NOMO-1 treated with DMSO at 0.1 percent for 48 hours (cell line): ENCODE results near the gene ZNF436.
"Not testable (repeated sequence)": the region's sequence is repeated elsewhere in the genome, so short reads cannot be mapped to it uniquely, and the experiment has no call there.

Source experiments
- DNase-seq: peaks from one replicate; lab custom pipeline; 2025; ENCODE audit not compliant: unreplicated experiment; lab: John Stamatoyannopoulos, UW

ZNF436 gene

DNA sequence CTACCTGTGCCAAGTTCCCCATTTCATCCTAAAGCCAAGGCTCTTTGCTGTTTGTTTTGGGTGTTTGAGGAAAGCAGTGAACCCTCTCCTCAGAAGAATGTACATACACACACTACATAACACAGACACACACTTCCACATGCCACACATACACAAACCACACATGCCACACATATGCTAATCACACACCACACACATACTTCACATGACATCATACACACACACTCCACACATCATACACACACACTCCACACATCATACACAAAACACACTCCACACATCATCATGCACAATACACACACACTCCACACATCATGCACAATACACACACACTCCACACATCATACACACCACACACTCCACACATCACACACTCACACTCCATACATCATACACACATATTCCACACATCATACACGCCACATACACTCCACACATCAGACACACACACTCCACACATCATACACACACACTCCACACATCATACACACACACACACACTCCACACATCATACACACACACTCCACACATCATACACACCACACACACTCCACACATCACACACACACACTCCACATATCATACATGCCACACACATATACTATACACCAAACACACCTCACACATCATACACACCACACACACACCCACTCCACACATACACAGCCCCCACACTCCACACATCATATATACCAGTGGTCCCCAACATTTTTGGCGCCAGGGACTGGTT, 22.7 kb upstream of the ZNF436 start:
- DNase-seq, result no peak

DNA sequence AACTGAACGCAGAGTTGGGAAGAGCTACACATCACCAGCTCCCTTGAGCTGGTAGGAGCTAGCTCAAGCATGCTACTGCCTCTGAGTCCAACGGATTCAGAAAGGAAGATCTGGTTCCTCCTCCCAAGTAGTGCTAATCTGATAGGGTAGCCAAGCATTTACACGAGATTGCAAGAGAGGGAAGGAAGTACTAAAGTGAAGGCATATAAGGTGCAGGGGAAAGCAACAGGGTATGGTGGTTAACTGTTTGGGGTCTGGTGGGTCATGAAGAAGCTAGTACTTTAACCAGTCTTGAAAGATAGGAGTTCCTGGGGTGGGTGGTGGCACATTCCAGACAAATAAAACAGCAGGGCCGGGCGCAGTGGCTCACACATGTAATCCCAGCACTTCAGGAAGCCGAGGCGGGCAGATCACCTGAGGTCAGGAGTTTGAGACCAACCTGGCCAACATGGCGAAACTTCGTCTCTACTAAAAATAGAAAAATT, 20.2 kb upstream of the ZNF436 start:
- peak; percentile 30 for DNase-seq

DNA sequence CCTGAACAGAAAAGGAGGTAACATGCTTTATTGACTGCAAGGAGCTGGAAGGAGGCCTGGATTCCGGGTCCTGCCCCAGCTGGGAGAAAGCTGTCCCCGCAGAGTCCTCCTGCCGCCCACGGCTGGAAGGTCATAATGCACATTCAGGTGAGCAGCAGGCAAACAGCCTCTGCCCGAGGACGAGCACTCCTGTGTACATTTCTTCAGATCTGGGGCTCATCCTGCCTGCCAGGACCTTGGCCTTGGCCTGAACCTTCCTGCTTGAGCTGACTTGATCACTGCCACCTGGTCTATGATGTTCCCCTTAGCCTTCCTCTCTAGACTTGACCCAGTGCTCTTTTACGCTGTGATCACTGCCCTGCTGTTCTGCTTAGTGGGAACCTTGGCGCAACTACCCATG, 17.9 kb upstream of the ZNF436 start:
- DNase-seq, result no peak

DNA sequence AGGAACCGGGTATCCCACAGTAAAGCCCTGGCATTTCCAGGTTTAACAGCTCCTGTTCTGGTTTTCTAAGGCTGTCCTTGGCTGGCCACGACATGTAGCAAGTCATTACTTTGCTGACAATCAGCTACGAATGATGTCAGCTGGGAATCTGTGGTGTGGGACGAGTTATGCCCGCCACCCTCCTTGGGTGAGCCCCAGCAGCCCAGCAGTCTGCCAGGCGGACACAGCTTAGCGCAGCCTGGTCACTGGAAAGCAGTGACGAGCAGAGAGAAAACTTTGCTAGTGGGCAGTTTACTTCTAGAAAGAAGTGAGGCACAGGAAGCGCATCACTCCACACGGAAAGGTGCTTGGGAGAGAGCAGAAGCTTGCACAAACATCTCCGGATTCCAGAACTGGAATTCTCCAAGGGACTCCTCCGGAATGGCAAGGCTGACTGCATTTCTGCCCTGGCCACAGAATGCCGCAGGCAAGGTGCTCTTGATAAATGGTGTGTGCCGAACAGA, 15.5 kb upstream of the ZNF436 start:
- DNase-seq, result no peak

DNA sequence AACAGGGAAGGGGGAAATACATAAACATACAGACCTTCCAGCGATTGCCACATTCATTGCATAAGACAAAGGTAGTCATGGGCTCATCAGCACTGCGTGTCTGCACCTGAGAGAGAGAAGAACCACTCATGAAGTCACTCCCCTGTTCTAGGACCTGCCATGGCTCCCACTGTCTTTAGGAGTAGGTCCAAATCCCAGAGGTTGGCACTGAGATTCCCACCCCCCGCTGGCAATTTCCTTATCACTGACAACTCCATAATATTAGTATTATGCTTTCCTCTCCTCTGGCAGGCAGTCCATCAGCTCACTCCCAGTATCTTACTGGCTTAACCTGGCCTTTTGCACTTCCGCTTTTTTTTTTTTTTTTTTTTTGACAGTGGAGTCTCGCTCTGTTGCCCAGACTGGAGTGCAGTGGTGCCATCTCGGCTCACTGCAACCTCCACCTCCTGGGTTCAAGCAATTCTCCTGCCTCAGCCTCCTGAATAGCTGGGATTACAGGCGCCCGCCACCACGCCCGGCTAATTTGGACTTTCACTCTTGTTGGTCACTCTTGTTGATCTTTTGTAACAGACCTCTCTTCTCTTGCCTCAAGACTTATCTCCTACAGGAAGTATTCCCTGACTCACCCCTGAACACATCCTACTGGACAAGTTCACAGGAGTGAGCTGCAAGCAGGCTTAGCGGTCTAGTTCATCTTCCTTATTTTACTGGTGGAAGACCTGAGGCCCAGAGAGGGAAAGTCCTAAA, 14.8 kb upstream of the ZNF436 start:
- DNase-seq, result no peak

DNA sequence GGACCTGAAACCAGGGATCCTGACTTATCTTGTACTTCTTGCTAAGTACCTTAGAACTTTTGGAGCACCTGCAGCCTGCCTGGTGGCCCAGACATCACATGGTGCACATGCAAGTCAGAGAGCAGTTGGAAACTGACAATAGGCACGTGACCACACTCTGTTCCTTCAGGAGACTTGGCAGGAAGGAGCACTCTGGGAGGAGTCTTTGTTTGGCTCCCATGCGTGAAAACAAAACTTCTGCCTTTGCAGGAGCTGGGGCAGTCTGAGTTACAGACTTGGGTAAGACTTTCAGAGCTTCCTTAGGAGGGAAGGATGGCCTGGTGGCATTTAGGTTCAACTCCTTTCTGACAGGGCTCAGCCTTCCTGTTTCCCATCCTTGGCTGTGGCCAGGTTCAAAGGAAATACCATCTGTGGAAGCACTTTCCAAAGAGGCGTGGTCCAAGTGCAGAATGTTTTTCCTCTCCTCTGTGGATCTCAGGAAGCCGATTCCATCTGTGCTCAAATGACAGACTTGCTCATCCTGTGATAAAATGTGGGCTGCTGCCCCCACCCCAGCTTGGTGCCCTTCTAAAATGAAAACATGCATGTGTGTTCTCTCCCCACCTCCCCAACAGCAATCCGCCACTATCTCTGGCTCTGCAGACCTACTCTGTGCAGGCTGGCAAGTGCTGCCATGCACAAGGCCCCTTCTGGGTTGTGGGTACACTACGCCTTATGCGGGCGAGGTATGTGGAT, 14.1 kb upstream of the ZNF436 start:
- DNase-seq, result no peak

DNA sequence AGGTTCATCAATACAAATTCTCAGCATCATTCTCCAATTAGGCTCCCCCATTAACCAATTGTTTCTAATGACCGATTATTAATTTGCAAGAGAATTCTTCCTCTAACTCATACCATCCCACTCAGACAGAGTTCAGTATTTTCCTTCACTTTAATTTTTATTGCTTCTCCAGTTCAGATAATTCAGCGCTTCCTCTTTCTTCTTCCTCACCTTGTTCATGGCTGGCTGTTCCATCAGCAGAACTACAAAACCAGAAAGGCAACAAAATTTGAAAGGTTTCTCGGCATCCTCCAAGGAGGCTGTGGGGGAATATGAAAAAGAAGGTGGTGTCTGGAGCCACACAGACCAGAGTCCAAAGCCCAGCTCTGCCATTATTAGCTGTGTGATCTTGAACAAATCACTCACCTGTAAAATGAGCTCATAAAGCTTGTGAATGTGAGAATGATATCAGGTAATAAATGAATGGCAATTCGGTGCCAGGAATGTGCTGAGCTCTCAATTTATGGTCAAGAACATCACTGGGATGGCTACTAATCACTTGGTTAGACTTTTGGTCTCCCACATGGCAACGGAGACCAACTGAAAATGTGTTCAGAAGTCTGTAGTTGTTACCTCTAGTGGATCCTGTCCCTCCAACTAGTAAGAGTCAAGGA, 11.7 kb upstream of the ZNF436 start:
- peak; percentile 70 for DNase-seq

DNA sequence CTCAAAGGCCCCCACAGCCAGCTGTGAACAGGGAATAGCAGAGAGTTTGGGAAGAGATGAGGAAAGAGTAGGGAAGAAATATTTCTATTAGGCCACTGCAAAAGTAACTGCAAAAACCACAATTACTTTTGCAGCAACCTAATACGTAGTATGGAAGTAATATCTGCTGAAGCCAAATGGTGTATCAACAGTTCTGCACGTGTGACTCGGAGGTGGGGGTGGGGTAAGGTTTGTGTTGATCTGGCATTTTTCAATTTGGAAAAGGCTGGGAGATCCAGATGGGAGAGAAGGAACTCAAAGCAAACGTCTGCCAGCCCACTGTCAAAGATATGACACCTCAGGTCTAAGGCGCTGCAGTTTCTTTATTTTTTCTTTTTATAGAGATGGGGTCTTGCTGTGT, 11.1 kb upstream of the ZNF436 start:
- DNase-seq, result no peak

DNA sequence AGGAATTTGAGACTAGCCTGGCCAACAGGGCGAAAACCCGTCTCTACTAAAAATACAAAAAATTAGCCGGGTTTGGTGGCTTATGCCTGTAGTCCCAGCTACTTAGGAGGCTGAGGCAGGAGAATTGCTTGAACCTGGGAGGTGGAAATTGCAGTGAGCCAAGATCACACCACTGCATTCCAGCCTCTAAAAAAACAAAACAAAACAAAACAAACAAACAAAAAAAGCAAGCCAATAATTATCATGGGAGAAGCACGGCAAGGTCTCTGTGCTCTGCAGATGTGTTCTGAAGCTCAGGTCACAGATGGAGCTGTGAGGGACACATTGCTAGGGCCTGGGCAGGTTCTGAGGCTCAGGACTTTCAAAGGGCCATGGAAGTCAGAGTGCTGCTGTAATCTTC, 10.6 kb upstream of the ZNF436 start:
- DNase-seq, result not testable (repeated sequence)

DNA sequence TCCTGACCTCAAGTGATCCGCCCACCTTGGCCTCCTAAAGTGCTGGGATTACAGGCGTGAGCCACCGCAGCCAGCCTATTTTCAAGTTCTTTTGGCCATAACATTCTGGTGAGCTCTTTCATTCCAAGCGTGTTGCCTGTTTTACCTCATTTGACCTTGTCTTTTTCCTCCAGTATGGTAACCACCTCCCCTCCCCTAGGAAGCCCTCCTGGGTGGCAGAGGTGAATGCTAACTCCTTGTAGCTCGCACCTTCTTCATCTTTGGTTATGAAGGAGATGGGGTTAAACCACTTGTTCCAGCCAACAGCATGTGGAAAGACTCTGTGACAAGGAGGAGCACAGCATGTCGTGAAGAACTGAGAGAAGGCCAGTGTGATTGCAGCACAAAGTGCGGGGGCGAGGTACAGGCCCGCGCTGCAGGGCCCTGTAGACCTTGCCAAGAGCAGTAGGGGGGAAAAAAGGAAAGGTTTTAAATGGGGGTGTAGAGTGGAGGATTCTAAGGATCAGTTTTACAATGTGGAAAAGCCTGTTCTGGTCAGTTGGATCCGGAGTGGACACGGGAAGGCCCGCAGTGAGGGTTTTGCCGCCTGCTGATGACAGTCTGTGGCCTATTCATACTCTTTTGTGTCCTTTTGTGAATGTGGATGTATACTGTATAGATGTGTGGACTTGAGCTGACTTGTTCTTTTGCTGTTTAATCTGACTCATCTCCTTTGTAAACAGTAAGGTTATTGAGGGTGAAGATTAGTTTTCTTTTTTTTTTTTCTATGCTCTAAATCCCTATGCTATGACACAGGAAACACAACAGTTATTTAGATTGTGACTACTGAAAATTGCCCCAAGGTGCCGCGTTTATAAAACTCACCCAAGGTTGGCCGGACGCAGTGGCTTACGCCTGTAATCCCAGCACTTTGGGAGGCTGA, 7.5 kb upstream of the ZNF436 start:
- no peak for DNase-seq

DNA sequence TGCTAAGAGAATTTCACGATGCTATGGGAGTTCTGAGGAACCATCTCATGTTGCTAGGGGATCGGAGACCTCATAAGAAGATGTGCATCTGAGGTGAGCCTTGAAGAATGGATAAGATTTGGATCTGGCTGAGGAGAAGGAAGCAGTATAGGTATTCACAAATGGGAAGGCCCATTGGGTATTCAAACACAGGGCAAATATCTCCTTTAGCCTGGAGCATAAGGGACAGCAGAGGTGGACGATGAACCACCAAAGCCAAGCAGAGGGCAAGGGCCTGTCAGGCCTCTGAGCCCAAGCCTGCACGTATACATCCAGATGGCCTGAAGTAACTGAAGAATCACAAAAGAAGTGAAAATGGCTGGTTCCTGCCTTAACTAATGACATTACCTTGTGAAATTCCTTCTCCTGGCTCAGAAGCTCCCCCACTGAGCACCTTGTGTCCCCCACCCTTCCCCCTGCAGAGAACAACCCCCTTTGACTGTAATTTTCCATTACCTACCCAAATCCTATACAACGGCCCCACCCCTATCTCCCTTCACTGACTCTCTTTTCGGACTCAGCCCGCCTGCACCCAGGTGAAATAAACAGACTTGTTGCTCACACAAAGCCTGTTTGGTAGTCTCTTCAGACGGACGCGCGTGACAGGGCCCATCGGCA, 4.6 kb upstream of the ZNF436 start:
- DNase-seq, result not testable (repeated sequence)

DNA sequence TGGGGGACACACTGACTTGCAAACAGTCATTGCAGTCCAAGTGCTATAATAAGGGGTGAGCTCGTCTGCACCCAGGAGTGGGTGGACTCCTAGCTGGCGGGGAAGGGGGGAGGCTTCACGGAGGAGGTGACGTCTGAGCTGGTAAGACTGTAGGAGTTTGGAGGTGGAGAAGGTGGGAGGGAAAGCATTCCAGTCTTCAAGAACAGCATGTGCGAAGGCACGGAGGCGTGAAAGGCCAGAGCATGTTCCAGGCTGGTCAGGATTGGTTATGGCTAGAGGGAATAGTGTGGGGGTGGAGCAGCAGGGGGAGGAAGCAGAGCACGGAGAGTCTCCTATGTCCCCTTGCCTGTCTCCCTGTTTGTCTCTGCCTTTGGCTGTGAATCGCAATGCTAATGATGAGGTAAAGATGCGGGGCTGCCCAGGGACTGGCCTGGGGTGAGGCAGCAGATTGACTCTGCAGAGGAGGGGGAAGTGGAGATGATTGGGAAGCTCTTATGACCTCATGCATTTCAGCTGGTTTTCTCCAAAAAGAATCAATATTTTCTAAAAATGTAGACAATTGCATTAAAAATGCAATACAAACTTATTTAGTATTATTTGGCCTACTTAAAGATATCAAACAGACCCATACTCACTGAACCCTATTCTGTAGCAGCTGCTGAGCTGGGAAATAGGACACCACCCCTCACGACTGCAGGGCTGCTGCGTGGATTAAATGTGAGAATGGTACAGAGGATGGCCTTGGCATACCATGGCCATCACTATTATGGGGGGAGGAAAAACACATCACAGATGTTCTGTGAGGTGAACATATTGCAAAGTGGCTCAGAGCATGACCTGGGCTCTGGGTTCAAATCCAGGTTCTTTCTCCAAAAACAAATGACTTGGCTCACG, 2.6 kb upstream of the ZNF436 start:
- no peak for DNase-seq

DNA sequence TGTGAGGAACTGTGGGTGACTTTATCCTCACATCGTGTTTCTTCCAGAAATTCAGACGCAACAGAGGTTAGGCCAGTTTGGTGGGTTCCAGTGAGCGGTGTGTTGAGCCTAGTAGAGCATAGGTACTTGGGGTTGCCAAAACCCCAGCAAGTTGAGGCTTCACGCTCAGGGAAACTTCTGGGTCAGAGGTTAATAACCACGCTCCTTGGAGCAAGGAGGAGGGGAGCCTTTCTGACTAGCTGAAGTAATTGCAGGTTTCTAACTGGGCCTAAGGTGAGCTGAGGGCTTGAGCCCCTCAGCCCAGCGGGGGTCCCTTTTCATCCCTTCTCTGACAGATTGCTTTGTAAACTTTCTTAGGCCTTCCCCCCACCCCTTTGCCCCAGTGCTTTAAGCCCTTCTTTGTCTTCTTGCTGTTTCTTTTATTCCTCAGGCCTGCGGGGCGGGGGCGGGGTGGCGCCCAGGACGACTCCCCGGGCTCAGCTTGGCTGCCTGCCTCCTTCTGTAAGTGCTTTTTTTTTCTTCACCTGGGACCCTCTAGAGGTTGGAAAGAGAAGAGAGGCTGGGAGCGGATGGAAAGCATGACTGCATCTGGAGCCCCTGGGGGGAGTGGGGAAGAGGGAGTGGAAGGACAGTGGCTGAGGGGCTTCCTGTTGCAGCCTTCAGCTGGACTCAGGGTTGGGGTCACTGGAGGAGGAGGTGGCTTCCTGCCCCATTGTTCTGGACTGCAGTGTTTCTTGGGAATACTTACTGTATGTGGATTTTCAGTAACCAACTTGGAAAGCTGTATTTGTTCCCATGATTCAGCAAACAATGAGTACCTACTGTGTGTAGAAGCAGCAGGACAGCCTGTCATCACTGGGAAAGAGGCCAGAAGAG, 1.3 kb upstream of the ZNF436 start:
- DNase-seq, result no peak

DNA sequence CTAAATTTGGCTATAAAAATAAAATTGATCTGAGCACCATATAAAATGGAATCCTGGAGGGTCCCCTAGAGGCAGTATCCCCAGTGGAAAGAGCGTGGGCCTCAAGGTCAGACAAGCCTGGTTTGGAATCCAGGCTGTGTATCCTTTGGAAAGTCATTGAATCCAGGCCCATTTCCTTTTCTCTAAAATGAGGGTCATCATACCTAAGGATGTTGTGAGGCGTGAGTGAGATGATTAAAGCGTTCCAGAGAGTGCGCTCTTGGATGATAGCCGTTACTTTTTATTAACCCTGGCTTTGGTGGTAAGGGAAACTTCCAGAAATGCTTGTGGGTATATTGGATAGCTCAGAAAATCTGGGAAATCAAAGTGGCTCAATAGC, 683 bp upstream of the ZNF436 start:
- no peak for DNase-seq

DNA sequence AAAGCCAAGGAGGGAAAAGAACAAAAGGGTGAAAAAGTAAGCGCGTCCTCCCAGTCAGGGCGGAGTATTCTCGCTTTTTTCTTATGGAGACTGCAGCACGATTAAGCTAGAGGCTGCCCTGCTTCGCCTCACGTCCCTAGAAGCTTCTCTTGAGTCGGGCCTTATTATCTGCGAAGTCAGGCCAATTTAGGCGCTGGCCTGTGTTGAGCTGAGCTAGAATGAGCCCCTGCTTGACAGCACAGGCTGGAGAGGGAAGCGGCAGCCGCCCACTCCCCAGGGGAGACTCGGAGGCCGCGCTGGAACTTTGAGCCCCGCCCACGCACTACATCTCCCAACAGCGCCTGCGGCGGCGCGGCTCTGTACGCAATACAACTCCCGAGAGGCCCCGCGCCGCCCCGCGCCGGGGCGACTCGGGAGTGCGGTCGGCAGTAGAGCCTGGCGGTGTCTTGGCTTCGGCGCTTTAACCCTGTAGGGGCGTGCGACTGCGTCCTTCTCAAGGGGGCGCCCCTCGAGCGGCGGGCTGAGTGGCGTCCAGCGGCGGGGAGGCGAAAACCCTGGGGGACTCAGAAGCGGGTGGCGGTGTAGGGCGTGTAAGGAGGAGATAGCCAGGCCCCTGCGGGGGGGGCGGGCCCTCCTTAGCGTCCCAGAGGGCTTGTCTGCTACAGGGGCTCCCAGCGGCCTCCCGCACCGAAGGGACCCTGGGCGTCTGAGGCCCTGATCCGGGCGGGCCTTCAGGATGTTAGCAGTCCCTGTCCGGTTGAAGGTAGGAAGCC, 888 bp downstream of the ZNF436 start:
- DNase-seq, result peak; percentile 88

DNA sequence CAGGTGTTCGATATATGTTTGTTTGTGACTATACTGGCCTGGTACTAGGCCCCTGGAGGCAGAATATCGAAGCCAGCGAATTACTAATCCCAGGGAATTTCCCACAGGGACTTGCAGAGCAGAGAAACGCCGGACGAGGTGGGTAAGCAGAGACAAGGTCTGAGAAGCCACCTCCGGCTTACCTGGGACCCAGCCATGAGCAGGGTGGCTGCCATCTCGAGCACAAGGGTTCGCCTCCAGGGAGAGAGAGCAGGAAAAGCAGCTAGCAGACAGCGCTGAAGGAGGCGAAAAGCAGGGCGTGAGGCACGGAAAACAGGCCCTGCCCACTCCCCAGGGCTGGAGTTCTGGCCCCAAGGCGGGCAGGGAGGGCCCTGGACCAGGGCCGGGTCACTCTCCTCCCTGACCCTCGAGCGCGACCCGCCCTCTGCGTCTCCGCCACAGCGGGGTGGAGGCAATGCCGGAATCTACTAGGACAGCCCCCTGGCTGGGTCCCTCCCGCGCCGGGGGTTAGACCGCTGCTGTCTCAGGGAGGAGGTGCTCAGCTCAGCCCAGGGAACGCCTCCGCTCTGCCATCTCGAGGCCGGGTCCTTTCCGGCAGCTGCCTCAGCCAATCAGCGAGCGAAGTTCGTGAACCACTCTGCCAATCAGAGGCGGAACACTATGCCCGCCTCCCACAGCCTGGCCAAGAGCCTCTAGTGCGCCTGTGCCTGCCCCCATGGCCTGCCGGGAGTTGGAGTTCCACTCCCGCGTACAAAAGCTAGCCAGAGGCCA, 1.7 kb downstream of the ZNF436 start:
- DNase-seq, result peak; percentile 99
